Natural killer cell (primary cell): ENCODE results near the gene A3GALT2. TPM values are rescaled to one million over a fixed set of nuclear protein-coding genes. Genes with fewer than 3 reads are reported as not detected.

Experiments
- ATAC-seq, 3 donors: fragments of 150-1000 bp in 2 of 3; fragments of 200-7000 bp in 1 of 3; cut with Tn5 transposase; 1 replicate in 1 of 3; 2 replicates in 2 of 3; pipeline ENCODE4 v1.10.0; 2021; ENCODE audit warnings: mild to moderate bottlenecking in 2 of 3, moderate library complexity in 2 of 3
- DNase-seq, 2 donors: peaks; one replicate each; pipeline versions ENCODE4 v3.0.0 to v3.0.0-alpha.2; 2013 to 2021; ENCODE audit warnings: mixed read lengths in 1 of 2
- H3K27ac ChIP-seq: one replicate; pipeline ENCODE4 v1.5.1; 2013; ENCODE audit warnings: mild to moderate bottlenecking, low read length
- H3K27me3 ChIP-seq: one replicate; pipeline ENCODE4 v1.6.1; 2013; ENCODE audit warnings: low read length; ENCODE audit not compliant: control insufficient read depth, insufficient read depth
- H3K36me3 ChIP-seq: one replicate; pipeline ENCODE4 v1.6.1; 2013; ENCODE audit warnings: low read length; ENCODE audit not compliant: control insufficient read depth, insufficient read depth
- H3K4me1 ChIP-seq: one replicate; pipeline ENCODE4 v1.6.1; 2013; ENCODE audit warnings: low read length; ENCODE audit not compliant: control insufficient read depth, insufficient read depth
- H3K4me3 ChIP-seq: one replicate; pipeline ENCODE4 v1.5.1; 2013; ENCODE audit warnings: low read length
- H3K9me3 ChIP-seq: one replicate; pipeline ENCODE4 v1.6.1; 2013; ENCODE audit warnings: low read length; ENCODE audit not compliant: control insufficient read depth, insufficient read depth
- H3K27ac Mint-ChIP-seq, 2 donors: one replicate each; pipeline ENCODE4 v1.8.0; 2022; ENCODE audit warnings: mild to moderate bottlenecking in 2 of 2, mixed read lengths in 2 of 2, moderate library complexity in 1 of 2
- H3K27me3 Mint-ChIP-seq, 2 donors: one replicate each; pipeline ENCODE4 v1.8.0; 2022; ENCODE audit warnings: low read depth in 2 of 2, mixed read lengths in 2 of 2
- H3K36me3 Mint-ChIP-seq: one replicate; pipeline ENCODE4 v1.8.0; 2022; ENCODE audit warnings: mixed read lengths
- H3K4me1 Mint-ChIP-seq, 2 donors: one replicate each; pipeline ENCODE4 v1.8.0; 2022; ENCODE audit warnings: mixed read lengths in 2 of 2
- H3K4me3 Mint-ChIP-seq: one replicate; pipeline ENCODE4 v1.8.0; 2022; ENCODE audit warnings: mild to moderate bottlenecking, moderate library complexity, mixed read lengths
- H3K9me3 Mint-ChIP-seq, 2 donors: one replicate each; pipeline ENCODE4 v1.8.0; 2022; ENCODE audit warnings: mixed read lengths in 2 of 2
- CTCF ChIP-seq: fragments of 200-600 bp; IDR thresholded peaks from one replicate; pipeline ENCODE4 v1.8.0; 2022; ENCODE audit warnings: antibody characterized with exemption
- WGBS: methylation state at CpG from one replicate; pipeline ENCODE4 v1.1.7; 2013; ENCODE audit warnings: missing lambda C conversion rate; ENCODE audit not compliant: insufficient coverage; 5-methylcytosine and 5-hydroxymethylcytosine counted together
- intact Hi-C: fragments of 100-400 bp; cut with micrococcal nuclease; formaldehyde crosslinking; loops from one replicate; pipeline ENCODE4 v1.14.2; 2022
- total RNA-seq, 4 donors: library from RNA; stranded (reverse); fragments of 120-200 nt in 1 of 4; gene quantifications; one replicate each; pipeline versions ENCODE4 v1.2.3 to v1.2.4, GENCODE V29; 2013 to 2022

The A3GALT2 gene
- total RNA-seq, 3 donors from 2014 or later (not counting 1 experiment from before 2014, with no cell fraction given) = not detected

GRCh38 chr1:33329600-33330305 is 8.9 kb upstream of the A3GALT2 start:
- no peak for TF ChIP-seq CTCF
- Mint-ChIP-seq H3K4me1 (peaks cover 12 to 24% of the 10 kb centered on the region in 2 donors), H3K27me3 (no peaks in the 10 kb centered on the region), H3K4me3 (no peak overlapping the region), H3K9me3 (no peaks in the 10 kb centered on the region), H3K36me3 (peaks cover 18% of the 10 kb centered on the region), H3K27ac (peak overlapping the region; percentile 14 to 16)
- H3K27me3 ChIP-seq = no peaks in the 10 kb centered on the region
- 96% methylated on average over 19 of the region's 19 CpGs for WGBS
- no peaks in the 10 kb centered on the region for H3K9me3 ChIP-seq
- no peak overlapping the region for H3K27ac ChIP-seq
- no peak for ATAC-seq
- intact Hi-C loops = no loop called here
- no peaks in the 10 kb centered on the region for H3K4me1 ChIP-seq
- H3K36me3 ChIP-seq = peaks cover 85% of the 10 kb centered on the region
- no peak overlapping the region for H3K4me3 ChIP-seq
- no peak for DNase-seq

- Mint-ChIP-seq H3K27me3 (no peaks in the 10 kb centered on the region), H3K9me3 (no peaks in the 10 kb centered on the region), H3K4me3 (no peak overlapping the region), H3K4me1 (peaks cover 5 to 14% of the 10 kb centered on the region in 2 donors), H3K27ac (peak overlapping the region in 1 of 2 donors; percentile 14), H3K36me3 (peaks cover 18% of the 10 kb centered on the region)
- no peak for ATAC-seq
- intact Hi-C loops = no loop called here
- no peaks in the 10 kb centered on the region for H3K9me3 ChIP-seq
- H3K27ac ChIP-seq = no peak overlapping the region
- H3K4me3 ChIP-seq = no peak overlapping the region
- H3K36me3 ChIP-seq = peaks cover 93% of the 10 kb centered on the region
- no peaks in the 10 kb centered on the region for H3K4me1 ChIP-seq
- no peak for DNase-seq
- 96% methylated on average over 12 of the region's 12 CpGs for WGBS
- H3K27me3 ChIP-seq = no peaks in the 10 kb centered on the region
- TF ChIP-seq CTCF = no peak
Measured at GRCh38 chr1:33328817-33329216, 7.9 kb upstream of the A3GALT2 start.

GRCh38 chr1:33327587-33328325 is 6.9 kb upstream of the A3GALT2 start:
- TF ChIP-seq CTCF = no peak
- ATAC-seq = peak in 1 of 3 donors; percentile 40
- no peak for DNase-seq
- no peak overlapping the region for H3K27ac Mint-ChIP-seq
- 84% methylated on average over 8 of the region's 9 CpGs for WGBS
- H3K27me3 ChIP-seq = no peaks in the 10 kb centered on the region
- H3K9me3 ChIP-seq = no peaks in the 10 kb centered on the region
- H3K9me3 Mint-ChIP-seq = no peaks in the 10 kb centered on the region
- no peak overlapping the region for H3K4me3 ChIP-seq
- peaks cover 86% of the 10 kb centered on the region for H3K36me3 ChIP-seq
- peaks cover 0 to 6% of the 10 kb centered on the region in 2 donors for H3K4me1 Mint-ChIP-seq
- no peaks in the 10 kb centered on the region for H3K4me1 ChIP-seq
- peaks cover 18% of the 10 kb centered on the region for H3K36me3 Mint-ChIP-seq
- no peaks in the 10 kb centered on the region for H3K27me3 Mint-ChIP-seq
- intact Hi-C loops = no loop called here
- no peak overlapping the region for H3K4me3 Mint-ChIP-seq
- no peak overlapping the region for H3K27ac ChIP-seq
